ENCODE measurements around the gene CORIN.

CORIN gene

DNA sequence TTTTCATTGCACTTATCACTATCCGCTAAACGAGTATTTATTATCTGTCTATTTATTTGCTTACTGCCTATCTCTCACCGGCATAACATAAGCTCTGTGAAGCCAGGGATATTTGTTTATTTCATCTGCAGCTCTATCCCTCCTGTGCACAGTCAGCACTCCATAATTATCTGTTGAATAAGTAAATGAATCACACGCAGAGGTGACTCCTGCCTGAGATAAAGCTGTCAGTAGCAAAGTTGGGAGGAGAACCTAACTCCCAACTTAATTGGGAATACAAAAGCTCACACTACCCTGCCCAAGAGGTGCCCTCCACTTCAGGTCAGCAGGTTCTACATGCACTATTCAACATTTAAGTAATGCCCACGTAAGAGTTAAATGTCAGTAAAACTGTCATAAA lies 85.7 kb downstream of the CORIN start:
- no peak for FAIRE-seq
- DNase-seq (ENCODE audit: insufficient read length, low spot score) = no peak
- TF ChIP-seq, protein P1, sequence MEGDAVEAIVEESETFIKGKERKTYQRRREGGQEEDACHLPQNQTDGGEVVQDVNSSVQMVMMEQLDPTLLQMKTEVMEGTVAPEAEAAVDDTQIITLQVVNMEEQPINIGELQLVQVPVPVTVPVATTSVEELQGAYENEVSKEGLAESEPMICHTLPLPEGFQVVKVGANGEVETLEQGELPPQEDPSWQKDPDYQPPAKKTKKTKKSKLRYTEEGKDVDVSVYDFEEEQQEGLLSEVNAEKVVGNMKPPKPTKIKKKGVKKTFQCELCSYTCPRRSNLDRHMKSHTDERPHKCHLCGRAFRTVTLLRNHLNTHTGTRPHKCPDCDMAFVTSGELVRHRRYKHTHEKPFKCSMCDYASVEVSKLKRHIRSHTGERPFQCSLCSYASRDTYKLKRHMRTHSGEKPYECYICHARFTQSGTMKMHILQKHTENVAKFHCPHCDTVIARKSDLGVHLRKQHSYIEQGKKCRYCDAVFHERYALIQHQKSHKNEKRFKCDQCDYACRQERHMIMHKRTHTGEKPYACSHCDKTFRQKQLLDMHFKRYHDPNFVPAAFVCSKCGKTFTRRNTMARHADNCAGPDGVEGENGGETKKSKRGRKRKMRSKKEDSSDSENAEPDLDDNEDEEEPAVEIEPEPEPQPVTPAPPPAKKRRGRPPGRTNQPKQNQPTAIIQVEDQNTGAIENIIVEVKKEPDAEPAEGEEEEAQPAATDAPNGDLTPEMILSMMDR (IDR thresholded peaks at IDR 0.05; ENCODE audit: insufficient read depth, missing control alignments) = no peak

DNA sequence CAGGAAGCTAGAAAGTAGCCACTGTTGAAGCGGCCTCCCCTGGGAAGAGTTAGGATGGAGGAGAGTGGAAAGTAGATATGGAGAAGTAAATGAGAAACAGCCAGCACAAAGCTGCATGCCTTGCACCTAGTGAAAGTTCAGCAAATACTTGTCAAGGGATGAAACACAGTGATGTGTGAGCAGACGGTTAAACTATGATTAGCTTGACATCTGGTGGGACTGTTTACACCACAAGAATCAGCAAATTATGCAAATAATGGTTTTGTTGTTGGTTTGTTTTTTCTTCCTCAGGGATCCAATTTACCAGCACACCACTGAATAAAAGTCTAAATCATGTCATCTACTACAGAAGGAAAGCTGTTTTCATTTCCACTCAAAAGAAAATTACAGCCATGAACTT lies 87.1 kb downstream of the CORIN start:
- no peak for DNase-seq (ENCODE audit: insufficient read length, low spot score)
- no peak for FAIRE-seq
- TF ChIP-seq, protein P1 (IDR thresholded peaks at IDR 0.05; ENCODE audit: insufficient read depth, missing control alignments) = no peak

DNA sequence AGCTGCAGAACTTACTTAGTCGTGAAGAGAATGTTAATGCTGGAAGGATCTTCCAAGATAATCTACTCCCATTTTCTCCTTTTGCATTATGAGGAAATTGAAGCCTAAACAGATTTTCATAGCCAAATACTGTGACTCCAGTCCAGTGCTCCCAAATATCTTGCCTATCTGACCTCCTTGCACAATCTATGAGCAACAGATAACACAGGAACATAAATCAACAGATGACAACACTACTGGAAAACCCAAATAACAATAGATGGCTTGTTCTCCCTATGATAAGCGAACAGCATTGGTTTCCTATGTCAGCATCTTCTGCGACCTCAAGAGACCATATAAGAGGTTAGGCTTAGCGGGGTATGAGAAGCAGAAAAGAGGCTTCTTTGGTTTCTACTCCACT lies 88.0 kb downstream of the CORIN start:
- TF ChIP-seq, protein P1 (IDR thresholded peaks at IDR 0.05; ENCODE audit: insufficient read depth, missing control alignments) = no peak
- FAIRE-seq (no peak), DNase-seq (ENCODE audit: insufficient read length, low spot score) (no peak)

DNA sequence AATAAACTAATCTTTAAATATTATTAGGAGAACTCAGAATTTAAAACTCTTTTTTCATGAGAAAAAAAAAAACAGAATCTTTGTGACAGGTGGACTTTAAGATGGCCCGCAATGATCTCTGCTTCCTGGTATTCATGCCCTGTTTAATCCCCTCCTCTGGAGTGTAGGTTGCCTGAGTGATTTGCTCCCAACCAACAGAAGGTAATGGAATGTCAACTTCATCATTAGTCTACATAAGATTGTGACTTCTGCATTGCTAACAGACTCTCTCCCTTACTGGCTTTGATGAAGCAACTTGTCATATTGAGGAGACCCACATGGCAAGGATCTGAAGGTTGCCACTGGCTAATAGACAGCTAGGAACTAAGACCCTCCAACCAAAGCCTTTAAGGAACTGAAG lies 88.8 kb downstream of the CORIN start:
- no peak for FAIRE-seq
- TF ChIP-seq, protein P1 (IDR thresholded peaks at IDR 0.05; ENCODE audit: insufficient read depth, missing control alignments) = no peak
- DNase-seq (ENCODE audit: insufficient read length, low spot score) = no peak

DNA sequence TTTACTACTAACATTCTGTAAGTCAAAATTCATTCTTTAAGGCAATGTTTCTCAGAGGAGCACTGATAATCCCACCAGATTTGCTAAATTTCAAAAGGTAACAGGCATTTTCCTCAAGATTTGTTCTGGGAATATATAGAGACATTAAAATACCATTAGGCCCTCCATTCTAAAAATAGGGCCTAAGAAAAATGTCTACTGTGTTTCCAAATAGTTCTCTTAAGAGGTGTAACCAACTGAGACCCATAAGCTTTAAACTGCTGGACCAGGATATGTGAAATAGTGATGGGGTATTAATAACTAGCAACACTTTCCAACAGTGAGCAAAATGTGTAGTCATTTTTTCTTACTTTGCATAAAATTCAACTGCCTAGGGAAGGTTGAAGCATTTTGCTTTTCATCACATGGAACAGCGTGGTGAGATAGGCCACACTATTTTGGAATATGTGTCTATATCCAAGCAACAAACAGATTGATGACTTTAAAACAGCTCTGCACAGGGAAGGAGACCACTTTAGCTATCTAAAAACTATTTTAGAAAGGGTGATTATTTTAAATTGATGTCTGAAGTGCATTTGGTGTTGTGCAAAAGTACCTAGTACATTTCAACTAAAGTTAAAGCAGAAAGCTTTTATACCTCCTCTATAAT lies 89.9 kb downstream of the CORIN start:
- no peak for DNase-seq (ENCODE audit: insufficient read length, low spot score)
- no peak for FAIRE-seq
- TF ChIP-seq, protein P1 (IDR thresholded peaks at IDR 0.05; ENCODE audit: insufficient read depth, missing control alignments) = no peak

DNA sequence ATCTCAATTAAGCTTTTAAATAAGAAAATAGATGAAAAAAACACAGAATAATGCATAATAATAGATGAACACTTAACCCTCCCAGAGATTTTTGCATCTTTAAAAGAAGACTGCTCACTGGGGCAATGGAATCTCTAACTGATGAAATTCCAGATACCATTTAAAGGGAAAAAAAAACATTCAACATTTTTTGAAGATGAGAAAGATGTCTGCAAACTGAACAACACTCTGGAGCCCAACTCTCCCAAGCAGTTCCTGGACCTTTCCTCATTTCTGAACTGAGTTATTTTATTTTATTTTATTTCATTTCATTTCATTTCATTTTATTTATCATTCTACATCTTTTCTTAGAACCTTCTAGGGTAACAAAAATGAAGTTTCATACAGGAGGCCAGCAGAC lies 90.7 kb downstream of the CORIN start:
- FAIRE-seq (no peak), DNase-seq (ENCODE audit: insufficient read length, low spot score) (no peak)
- TF ChIP-seq, protein P1 (IDR thresholded peaks at IDR 0.05; ENCODE audit: insufficient read depth, missing control alignments) = no peak

DNA sequence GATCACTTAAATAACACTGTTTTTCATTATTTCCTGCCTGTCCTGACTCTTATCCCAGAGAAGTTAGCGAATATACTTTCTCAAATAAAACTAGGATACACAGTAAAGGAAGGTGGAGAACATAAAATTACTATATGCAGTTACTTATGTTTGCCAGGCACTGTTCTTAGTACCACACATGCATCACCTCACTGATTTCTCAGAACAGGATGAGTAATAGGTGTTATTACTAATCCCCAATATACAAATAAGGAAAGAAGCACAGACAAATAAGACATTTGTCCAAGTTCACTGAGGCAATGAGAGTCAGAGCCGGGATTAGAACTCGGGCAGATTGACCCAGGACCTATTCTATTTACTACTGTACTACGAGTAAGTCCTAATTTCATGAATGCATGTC lies 91.7 kb downstream of the CORIN start:
- FAIRE-seq = no peak
- DNase-seq (ENCODE audit: insufficient read length, low spot score) = no peak
- TF ChIP-seq, protein P1 (IDR thresholded peaks at IDR 0.05; ENCODE audit: insufficient read depth, missing control alignments) = no peak
